Choroid plexus epithelial cell (primary cell): ENCODE results near the gene DDX4.
"Not testable (repeated sequence)": the region's sequence is repeated elsewhere in the genome, so short reads cannot be mapped to it uniquely, and the experiment has no call there.

Experiments
- DNase-seq: peaks from one replicate; pipeline ENCODE4 v3.0.0-alpha.2; 2010; ENCODE audit warnings: low read depth
- H3K4me3 ChIP-seq: 2 replicates; pipeline ENCODE4 v1.5.1; 2011; ENCODE audit warnings: low read depth, mild to moderate bottlenecking, control low read depth, low read length, moderate library complexity
- TF ChIP-seq, protein P1 (sequence below): conservative IDR thresholded peaks from 2 replicates; pipeline ENCODE4 v1.5.1; 2011; ENCODE audit warnings: low read depth, mild to moderate bottlenecking, control low read depth, inconsistent platforms, low read length, moderate library complexity

The DDX4 gene

DNA sequence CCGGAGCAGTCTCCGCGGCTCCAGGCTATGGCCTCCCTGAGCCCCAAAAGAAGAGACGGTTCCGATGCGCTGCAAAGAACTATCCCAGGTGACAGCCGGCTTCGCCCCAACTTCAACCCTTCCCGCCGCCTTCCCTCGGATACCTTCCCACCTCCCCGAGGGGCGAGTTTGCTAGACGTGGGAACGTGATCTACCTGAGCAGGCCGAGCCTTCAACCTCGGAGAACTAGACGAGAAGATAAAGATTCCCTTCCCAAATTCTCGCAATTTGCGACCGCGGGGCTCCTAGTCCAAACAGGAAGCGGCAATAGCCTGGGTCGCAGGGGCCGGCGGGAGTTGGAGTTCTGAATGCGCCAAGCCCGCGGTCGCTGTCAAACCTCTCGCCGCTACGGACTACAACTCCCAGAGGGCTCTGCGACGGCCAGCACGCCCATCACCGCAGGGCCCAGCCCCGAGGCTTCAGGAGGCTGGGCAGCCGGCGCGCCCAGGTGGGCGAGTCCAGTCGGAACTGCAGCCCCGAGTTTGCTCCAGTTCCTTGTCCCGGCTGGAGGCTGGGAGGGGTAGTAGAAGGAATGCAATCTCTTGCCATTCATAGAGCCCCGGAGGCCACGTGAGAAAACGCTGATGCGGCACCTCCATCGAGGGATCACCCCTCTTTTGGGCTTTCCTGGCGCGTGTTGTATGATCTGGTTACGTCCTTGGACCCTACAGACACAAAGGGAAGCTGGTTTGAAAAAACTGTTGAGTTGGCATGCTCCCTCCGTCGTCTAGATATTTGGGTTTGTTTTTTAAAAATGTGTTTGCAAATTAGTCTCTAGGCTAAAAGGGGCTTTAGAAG lies 25.6 kb upstream of the DDX4 start, which contains the start of gene SLC38A9:
Gene SLC38A9 (minus strand): TSS at position 302 of the 837 bp plus-strand sequence. CDS start 14,366 bp downstream, outside the sequence.
- H3K4me3 ChIP-seq = peak within 1 kb of the TSS; percentile 98
- TF ChIP-seq, protein P1, sequence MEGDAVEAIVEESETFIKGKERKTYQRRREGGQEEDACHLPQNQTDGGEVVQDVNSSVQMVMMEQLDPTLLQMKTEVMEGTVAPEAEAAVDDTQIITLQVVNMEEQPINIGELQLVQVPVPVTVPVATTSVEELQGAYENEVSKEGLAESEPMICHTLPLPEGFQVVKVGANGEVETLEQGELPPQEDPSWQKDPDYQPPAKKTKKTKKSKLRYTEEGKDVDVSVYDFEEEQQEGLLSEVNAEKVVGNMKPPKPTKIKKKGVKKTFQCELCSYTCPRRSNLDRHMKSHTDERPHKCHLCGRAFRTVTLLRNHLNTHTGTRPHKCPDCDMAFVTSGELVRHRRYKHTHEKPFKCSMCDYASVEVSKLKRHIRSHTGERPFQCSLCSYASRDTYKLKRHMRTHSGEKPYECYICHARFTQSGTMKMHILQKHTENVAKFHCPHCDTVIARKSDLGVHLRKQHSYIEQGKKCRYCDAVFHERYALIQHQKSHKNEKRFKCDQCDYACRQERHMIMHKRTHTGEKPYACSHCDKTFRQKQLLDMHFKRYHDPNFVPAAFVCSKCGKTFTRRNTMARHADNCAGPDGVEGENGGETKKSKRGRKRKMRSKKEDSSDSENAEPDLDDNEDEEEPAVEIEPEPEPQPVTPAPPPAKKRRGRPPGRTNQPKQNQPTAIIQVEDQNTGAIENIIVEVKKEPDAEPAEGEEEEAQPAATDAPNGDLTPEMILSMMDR = no peak
- DNase-seq = peak; percentile 96

DNA sequence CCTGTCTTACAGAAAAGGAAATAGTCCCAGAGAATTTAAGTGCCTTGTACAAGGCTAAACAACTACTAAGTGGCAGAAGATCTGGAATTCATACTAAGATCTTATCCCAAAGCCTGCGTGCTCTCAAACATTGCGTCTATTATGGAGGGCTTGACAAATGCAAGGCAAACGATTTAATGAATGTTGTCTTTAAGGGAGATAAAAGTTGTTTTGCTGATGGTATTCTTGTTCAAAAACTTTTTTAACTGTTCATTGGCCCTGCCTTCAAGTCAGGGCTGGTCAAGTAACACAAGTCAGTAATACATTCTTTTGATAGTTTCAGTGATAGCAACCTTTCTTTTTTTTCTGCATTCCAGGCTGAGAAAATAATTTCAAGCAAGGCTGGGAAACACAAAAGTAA lies 24.0 kb upstream of the DDX4 start:
- H3K4me3 ChIP-seq = no peak overlapping the region
- TF ChIP-seq, protein P1 = no peak
- DNase-seq = peak; percentile 11

DNA sequence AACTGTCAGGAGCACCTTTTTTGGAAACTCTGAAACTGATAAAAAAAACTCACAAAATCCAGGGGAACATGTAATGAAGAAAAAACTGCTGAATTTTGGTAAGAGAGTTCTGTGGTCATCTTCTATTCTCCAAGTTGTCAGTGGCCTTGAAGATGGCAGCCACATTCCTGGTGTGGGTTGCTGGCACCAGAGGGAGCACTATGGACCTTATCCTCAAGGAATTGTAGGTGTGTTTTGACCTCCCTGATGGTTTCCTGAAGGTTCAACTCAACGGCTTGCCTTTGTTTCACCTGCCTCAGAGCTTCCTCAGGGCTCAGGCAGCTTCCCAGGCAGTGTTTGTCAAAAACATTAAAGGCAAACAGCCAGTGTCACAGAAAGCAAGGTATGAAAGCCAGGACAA lies 23.5 kb upstream of the DDX4 start:
- TF ChIP-seq, protein P1 = peak; percentile 4
- DNase-seq = no peak
- H3K4me3 ChIP-seq = no peak overlapping the region

DNA sequence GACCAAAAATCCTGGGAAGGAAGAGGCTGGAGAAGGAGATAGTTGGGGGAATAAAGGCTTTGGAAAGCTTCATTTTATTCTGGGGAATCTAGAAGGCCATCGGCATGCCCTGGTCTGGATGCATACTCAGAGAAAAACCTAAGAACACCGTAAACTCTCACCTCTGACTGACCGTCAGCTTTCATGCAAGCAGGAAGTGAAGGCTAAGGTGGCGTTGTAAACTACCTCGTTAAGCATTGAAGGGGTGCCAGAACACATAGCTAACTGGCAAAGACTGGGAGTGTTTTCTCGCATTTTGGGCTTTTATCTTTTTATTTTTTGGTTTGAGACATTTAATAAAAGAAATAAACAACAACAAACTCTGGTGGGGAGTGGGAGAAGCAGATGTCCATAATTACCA lies 23.1 kb upstream of the DDX4 start:
- no peak for DNase-seq
- H3K4me3 ChIP-seq = no peak overlapping the region
- TF ChIP-seq, protein P1 = no peak

DNA sequence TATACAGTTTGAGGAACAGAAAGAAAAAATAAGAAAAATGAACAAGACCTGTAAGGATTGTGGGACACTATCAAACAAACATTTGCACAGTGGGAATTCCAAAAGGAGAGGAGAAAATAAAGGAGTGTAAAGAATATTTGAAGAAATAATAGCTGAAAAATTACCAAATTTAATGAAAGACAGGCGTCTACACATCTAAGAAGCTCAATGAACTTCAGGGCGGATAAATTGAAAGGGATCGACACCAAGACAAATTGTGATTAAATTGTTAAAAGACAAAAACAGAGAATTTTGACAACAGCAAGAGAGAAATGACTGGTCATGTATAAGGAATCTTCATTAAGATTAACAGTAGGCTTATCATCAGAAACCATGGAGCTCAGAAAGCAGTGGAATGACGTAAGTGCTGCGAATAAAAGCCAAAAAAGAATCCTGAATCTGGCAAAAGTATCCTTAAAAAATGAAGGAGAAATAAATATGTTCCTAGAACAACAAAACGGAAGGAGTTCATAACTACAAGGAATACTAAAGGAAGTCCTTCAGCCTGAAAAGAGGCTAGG lies 22.3 kb upstream of the DDX4 start:
- no peak overlapping the region for H3K4me3 ChIP-seq
- no peak for DNase-seq
- TF ChIP-seq, protein P1 = no peak

DNA sequence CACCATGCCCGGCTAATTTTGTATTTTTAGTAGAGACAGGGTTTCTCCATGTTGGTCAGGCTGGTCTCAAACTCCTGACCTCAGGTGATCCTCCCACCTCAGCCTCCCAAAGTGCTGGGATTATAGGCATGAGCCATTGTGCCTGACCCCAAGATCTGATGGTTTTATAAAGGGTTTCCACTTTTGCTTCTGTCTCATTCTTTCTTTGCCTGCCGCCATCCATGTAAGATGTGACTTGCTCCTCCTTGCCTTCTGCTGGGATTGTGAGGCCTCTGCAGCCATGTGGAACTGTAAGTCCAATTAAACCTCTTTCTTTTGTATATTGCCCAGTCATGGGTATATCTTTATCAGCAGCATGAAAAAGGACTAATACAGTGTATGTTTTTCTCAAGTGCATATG lies 18.8 kb upstream of the DDX4 start:
- not testable (repeated sequence) for DNase-seq, H3K4me3 ChIP-seq

DNA sequence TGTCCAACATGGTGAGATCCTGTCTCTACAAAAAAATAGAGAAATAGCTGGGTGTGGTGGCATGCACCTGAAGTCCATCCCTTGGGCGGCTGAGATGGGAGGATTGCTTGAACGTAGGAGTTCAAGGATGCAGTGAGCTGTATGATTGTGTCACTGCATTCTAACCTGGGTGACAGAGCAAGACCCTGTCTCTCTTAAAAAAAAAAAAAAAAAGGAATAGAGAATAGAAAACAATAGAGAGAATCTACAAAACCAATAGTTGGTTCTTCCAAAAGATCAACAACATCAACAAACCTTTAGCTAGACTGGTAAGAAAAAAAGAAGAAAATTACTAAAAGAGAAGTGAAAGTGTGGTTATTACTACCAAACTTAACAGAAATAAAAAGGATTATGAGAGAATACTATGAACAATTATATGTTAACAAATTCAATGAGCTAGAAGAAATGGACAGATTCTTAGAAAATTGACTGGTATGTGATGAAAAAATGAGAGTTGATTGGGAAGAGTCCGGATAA lies 17.6 kb upstream of the DDX4 start:
- TF ChIP-seq, protein P1 = no peak
- DNase-seq = no peak
- H3K4me3 ChIP-seq = no peak overlapping the region
